Measurements from ENCODE around the gene RASSF8.

GRCh38 chr12:26026713-26027112 lies 68.2 kb downstream of the RASSF8 start:
- TF ChIP-seq CTCF (IDR thresholded peaks at IDR 0.05; ENCODE audit: low read depth, low read length) = no peak
- TF ChIP-seq EZH2phosphoT487 (IDR thresholded peaks at IDR 0.05; ENCODE audit: low read depth) = no peak
